GM19463 (cell line): ENCODE measurements around the gene SBNO2.

Experiments
- ATAC-seq: cut with Tn5 transposase; IDR thresholded peaks from one replicate; pipeline ENCODE4 v1.9.1; 2021; ENCODE audit warnings: mild to moderate bottlenecking, moderate library complexity; ENCODE audit not compliant: unreplicated experiment

The SBNO2 gene

DNA sequence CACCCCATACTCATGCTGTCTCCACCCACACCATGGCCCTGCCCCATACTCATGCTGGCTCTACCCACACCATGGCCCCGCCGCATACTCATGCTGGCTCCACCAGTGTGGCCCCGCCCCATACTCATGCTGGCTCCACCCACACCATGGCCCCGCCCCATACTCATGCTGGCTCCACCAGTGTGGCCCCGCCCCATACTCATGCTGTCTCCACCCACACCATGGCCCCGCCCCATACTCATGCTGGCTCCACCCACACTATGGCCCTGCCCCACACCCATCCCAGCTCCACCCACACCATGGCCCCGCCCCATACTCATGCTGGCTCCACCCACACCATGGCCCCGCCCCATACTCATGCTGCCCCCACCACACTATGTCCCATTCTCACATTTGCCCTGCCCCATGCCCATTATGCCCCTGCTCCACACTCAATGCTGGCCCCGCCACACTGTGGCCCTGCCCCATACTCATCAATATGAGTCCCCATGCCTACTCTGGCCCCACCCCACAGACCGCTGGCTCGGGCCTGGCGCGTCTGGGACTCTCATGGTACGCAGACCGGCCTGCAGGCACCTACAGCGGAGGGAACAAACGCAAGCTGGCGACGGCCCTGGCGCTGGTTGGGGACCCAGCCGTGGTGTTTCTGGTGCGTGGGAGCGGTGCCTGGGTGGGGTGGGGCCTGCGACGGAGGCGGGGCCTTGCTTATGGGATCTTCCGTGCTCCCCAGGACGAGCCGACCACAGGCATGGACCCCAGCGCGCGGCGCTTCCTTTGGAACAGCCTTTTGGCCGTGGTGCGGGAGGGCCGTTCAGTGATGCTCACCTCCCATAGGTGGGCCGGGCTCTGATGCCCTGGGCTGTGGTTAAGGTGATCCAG is 110.8 kb downstream of the SBNO2 start:
- no peak for ATAC-seq

DNA sequence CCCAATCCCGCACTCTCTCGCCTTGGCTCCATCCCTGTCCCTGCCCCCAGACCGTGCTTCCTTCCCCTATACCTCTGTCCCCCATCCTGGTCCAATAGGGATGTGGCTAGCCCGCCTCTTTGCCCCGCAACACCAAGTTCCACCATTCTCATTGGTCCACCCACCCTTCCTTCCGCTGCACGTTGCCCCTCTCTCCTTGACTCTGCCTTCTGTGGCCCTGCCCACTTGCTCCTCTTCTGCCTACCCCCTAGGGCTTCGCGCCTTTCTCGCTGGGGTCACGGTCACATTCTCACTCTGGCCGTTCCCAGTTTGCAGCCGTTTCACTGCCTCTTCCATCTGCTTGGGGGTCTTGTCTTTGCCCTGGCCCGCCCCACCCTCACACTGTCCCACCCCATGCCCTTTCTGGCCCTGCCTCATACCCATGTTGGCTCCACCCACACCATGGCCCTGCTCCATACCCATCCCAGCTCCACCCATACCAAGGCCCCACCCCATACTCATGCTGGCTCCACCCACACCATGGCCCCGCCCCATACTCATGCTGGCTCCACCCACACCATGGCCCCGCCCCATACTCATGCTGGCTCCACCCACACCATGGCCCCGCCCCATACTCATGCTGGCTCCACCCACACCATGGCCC is 111.6 kb downstream of the SBNO2 start:
- no peak for ATAC-seq

GRCh38 chr19:1061987-1062386 is 112.1 kb downstream of the SBNO2 start:
- no peak for ATAC-seq

DNA sequence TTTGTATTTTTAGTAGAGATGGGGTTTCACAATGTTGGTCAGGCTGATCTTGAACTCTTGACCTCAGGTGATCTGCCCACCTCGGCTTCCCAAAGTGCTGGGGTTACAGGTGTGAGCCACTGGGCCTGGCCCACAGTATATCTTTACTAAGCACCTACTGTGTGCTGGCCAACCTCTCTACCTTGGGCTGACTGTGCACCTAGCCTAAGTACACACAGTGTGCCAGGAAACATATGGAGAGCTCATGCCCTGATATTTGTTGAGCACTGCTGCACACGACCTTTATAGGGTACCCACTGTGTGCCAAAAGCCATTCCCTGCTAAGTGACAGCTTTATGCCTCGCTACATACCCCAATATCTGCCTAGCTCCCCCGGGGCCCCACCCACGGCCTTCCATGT is 113.4 kb downstream of the SBNO2 start:
- ATAC-seq = no peak

DNA sequence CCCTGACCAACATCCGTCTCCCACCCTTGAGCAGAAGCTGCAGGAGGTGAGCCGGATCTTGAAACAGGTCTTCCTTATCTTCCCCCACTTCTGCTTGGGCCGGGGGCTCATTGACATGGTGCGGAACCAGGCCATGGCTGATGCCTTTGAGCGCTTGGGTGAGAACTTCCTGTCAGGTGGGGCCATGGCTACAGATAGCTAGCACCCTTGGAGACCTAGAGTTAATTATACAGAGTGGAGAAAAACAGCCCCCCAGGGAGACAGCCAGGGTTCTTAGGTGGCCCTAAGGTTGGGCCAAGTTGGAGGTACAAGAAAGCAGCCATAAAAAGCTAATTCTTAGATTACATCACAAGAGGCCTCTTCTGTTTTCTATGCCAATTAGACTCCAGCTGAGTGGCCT is 116.0 kb downstream of the SBNO2 start:
- ATAC-seq = no peak
